CD14-positive monocyte (primary cell): Measurements from ENCODE around the gene DYNC2LI1. TPM values are rescaled to one million over a fixed set of nuclear protein-coding genes. Genes with fewer than 3 reads are reported as not detected.

ENCODE experiments used
- DNase-seq, 3 donors: peaks; one replicate each; pipeline ENCODE4 v3.0.0-alpha.2; 2011 to 2022
- H2AFZ ChIP-seq: 2 replicates; pipeline ENCODE4 v1.6.0; 2012; ENCODE audit warnings: mild to moderate bottlenecking, low read depth, low read length, inconsistent platforms; ENCODE audit not compliant: insufficient read depth, poor library complexity, severe bottlenecking
- H3K27ac ChIP-seq, 2 donors: 1 replicate in 1 of 2; 2 replicates in 1 of 2; pipeline ENCODE4 v1.5.1; 2012 to 2013; ENCODE audit warnings: low read length in 2 of 2, control low read depth in 1 of 2, inconsistent platforms in 1 of 2, low read depth in 1 of 2, mild to moderate bottlenecking in 1 of 2
- H3K27me3 ChIP-seq, 2 donors: one replicate each; pipeline versions ENCODE4 v1.6.0 to v1.6.1; 2011 to 2013; ENCODE audit warnings: low read length in 2 of 2; ENCODE audit not compliant: control insufficient read depth in 2 of 2, insufficient read depth in 2 of 2
- H3K36me3 ChIP-seq, 2 donors: replicated peaks in 1 of 2; 1 replicate in 1 of 2; 2 replicates in 1 of 2; pipeline versions ENCODE4 v1.5.1 to v1.6.1; 2012 to 2013; ENCODE audit warnings: low read length in 2 of 2, control low read depth in 1 of 2, inconsistent platforms in 1 of 2, mild to moderate bottlenecking in 1 of 2; ENCODE audit not compliant: insufficient read depth in 2 of 2, control insufficient read depth in 1 of 2
- H3K4me1 ChIP-seq, 2 donors: 1 replicate in 1 of 2; 2 replicates in 1 of 2; pipeline versions ENCODE4 v1.5.1 to v1.6.1; 2012 to 2013; ENCODE audit warnings: low read length in 2 of 2, control low read depth in 1 of 2, inconsistent platforms in 1 of 2, mild to moderate bottlenecking in 1 of 2, moderate library complexity in 1 of 2; ENCODE audit not compliant: insufficient read depth in 2 of 2, control insufficient read depth in 1 of 2
- H3K4me2 ChIP-seq: replicated peaks from 2 replicates; pipeline ENCODE3; 2012; ENCODE audit warnings: low read length, moderate library complexity, mild to moderate bottlenecking; ENCODE audit not compliant: poor library complexity, severe bottlenecking; ENCODE audit errors: extremely low read depth
- H3K4me3 ChIP-seq, 3 experiments: fragments of 200-600 bp in 1 of 3; sonication (generic) in 1 of 3; replicated peaks in 1 of 3; 1 replicate in 2 of 3; 2 replicates in 1 of 3; pipeline ENCODE4 v1.5.1; 2011 to 2013; ENCODE audit warnings: low read length in 3 of 3, mild to moderate bottlenecking in 3 of 3, control low read depth in 2 of 3, low read depth in 2 of 3, inconsistent platforms in 1 of 3, moderate library complexity in 1 of 3
- H3K79me2 ChIP-seq: 2 replicates; pipeline ENCODE4 v1.6.0; 2012; ENCODE audit warnings: mild to moderate bottlenecking, control low read depth, inconsistent platforms, low read length, moderate library complexity; ENCODE audit not compliant: insufficient read depth
- H3K9ac ChIP-seq: 2 replicates; pipeline ENCODE4 v1.6.0; 2017; ENCODE audit warnings: low read length, mild to moderate bottlenecking; ENCODE audit not compliant: insufficient read depth, poor library complexity, severe bottlenecking
- H3K9me3 ChIP-seq, 2 donors: replicated peaks in 1 of 2; 1 replicate in 1 of 2; 2 replicates in 1 of 2; pipeline versions ENCODE4 v1.5.1 to v1.6.1; 2012 to 2013; ENCODE audit warnings: low read length in 2 of 2, control low read depth in 1 of 2; ENCODE audit not compliant: control insufficient read depth in 1 of 2, insufficient read depth in 1 of 2
- H4K20me1 ChIP-seq: 2 replicates; pipeline ENCODE4 v1.6.0; 2012; ENCODE audit warnings: mild to moderate bottlenecking, low read length, control low read depth, moderate library complexity; ENCODE audit not compliant: insufficient read depth
- H3K27ac Mint-ChIP-seq, 7 donors: one replicate each; pipeline ENCODE4 v1.8.0; 2020; ENCODE audit warnings: mild to moderate bottlenecking in 7 of 7, mixed read lengths in 7 of 7, moderate library complexity in 6 of 7, inconsistent platforms in 2 of 7
- H3K27me3 Mint-ChIP-seq, 3 donors: one replicate each; pipeline ENCODE4 v1.8.0; 2021 to 2022; ENCODE audit warnings: low read depth in 3 of 3, mild to moderate bottlenecking in 3 of 3, mixed read lengths in 3 of 3, moderate library complexity in 3 of 3, inconsistent platforms in 1 of 3
- H3K36me3 Mint-ChIP-seq, 2 donors: one replicate each; pipeline ENCODE4 v1.8.0; 2020; ENCODE audit warnings: mixed read lengths in 2 of 2, inconsistent platforms in 1 of 2, mild to moderate bottlenecking in 1 of 2
- H3K4me1 Mint-ChIP-seq: one replicate; pipeline ENCODE4 v1.8.0; 2020; ENCODE audit warnings: mild to moderate bottlenecking, mixed read lengths
- H3K4me3 Mint-ChIP-seq, 2 donors: one replicate each; pipeline ENCODE4 v1.8.0; 2020; ENCODE audit warnings: mild to moderate bottlenecking in 2 of 2, mixed read lengths in 2 of 2, moderate library complexity in 1 of 2
- H3K9me3 Mint-ChIP-seq, 7 donors: one replicate each; pipeline ENCODE4 v1.8.0; 2020 to 2022; ENCODE audit warnings: mixed read lengths in 7 of 7, mild to moderate bottlenecking in 6 of 7, moderate library complexity in 6 of 7, inconsistent platforms in 2 of 7
- WGBS: methylation state at CpG from one replicate; pipeline ENCODE4 v1.1.5; 2013; ENCODE audit warnings: missing lambda C conversion rate; ENCODE audit not compliant: insufficient coverage; 5-methylcytosine and 5-hydroxymethylcytosine counted together
- intact Hi-C, 2 donors: fragments of 100-400 bp; cut with micrococcal nuclease; formaldehyde crosslinking; loops; one replicate each; pipeline versions ENCODE4 v1.15.0 to v1.15.1; 2023
- polyA plus RNA-seq, 3 donors: library from polyadenylated mRNA; depleted of rRNA in 1 of 3; unstranded in 2 of 3; stranded (reverse) in 1 of 3; fragments of 300-500 nt in 2 of 3; fragments of >200 nt in 1 of 3; fragmentation: Illumina TruSeq in 2 of 3; gene quantifications; 1 replicate in 2 of 3; 2 replicates in 1 of 3; pipeline ENCODE4 v1.2.3, GENCODE V29; 2012 to 2021
- TF ChIP-seq, protein P1 (sequence below): fragments of 200-600 bp; IDR thresholded peaks from one replicate; pipeline ENCODE4 v1.8.0; 2022; ENCODE audit warnings: antibody characterized with exemption, mild to moderate bottlenecking

Gene DYNC2LI1
- polyA plus RNA-seq, 3 donors: 2.5 to 4.4 (median 3.5) TPM

GRCh38 chr2:43841949-43842865 lies 68.4 kb downstream of the DYNC2LI1 start:
- no peaks in the 10 kb centered on the region for H3K79me2 ChIP-seq

DNA sequence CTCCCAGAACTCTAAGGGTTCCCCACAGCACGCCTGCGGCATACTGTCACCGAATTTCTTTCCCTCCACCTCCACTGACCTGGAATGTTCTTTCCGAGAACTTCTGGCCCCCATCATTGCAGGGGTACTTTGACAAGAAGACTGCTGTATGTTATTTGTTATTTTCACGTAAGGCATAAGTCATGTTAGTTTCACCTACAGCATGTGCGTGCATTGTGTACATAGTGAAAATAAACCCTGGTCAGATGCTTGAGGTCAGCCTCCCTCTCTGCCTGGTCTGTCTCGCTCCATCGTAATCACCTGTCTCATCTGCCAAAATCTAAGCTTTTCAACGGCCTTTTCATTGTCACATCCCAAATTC lies 69.0 kb downstream of the DYNC2LI1 start:
- no peak for DNase-seq
- no peak overlapping the region for H3K4me3 Mint-ChIP-seq
- TF ChIP-seq, protein P1, sequence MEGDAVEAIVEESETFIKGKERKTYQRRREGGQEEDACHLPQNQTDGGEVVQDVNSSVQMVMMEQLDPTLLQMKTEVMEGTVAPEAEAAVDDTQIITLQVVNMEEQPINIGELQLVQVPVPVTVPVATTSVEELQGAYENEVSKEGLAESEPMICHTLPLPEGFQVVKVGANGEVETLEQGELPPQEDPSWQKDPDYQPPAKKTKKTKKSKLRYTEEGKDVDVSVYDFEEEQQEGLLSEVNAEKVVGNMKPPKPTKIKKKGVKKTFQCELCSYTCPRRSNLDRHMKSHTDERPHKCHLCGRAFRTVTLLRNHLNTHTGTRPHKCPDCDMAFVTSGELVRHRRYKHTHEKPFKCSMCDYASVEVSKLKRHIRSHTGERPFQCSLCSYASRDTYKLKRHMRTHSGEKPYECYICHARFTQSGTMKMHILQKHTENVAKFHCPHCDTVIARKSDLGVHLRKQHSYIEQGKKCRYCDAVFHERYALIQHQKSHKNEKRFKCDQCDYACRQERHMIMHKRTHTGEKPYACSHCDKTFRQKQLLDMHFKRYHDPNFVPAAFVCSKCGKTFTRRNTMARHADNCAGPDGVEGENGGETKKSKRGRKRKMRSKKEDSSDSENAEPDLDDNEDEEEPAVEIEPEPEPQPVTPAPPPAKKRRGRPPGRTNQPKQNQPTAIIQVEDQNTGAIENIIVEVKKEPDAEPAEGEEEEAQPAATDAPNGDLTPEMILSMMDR: no peak
- no peaks in the 10 kb centered on the region for H3K9me3 ChIP-seq
- 100% methylated on average over 4 of the region's 9 CpGs for WGBS
- no peaks in the 10 kb centered on the region for H3K36me3 Mint-ChIP-seq
- H2AFZ ChIP-seq: no peak overlapping the region
- no peak overlapping the region for H3K27ac ChIP-seq
- H3K79me2 ChIP-seq: no peaks in the 10 kb centered on the region
- no peaks in the 10 kb centered on the region for H3K4me1 ChIP-seq
- no peaks in the 10 kb centered on the region for H3K9me3 Mint-ChIP-seq
- no peaks in the 10 kb centered on the region for H4K20me1 ChIP-seq
- no peaks in the 10 kb centered on the region for H3K27me3 ChIP-seq
- intact Hi-C loops: no loop called here
- no peak overlapping the region for H3K27ac Mint-ChIP-seq
- H3K36me3 ChIP-seq: no peaks in the 10 kb centered on the region
- peaks cover 5 to 7% (median 6%) of the 10 kb centered on the region in 3 donors for H3K27me3 Mint-ChIP-seq
- H3K4me3 ChIP-seq: no peak overlapping the region
- no peaks in the 10 kb centered on the region for H3K4me1 Mint-ChIP-seq
- H3K9ac ChIP-seq: no peak overlapping the region
- no peak overlapping the region for H3K4me2 ChIP-seq

More at GRCh38 chr2:43841949-43842865, 68.4 kb downstream of the DYNC2LI1 start:
- H2AFZ ChIP-seq: no peak overlapping the region
- no peak overlapping the region for H3K4me3 ChIP-seq
- H3K36me3 ChIP-seq: no peaks in the 10 kb centered on the region
- Mint-ChIP-seq H3K27me3 (peaks cover 2 to 4% (median 3%) of the 10 kb centered on the region in 3 donors), H3K9me3 (no peaks in the 10 kb centered on the region), H3K36me3 (no peaks in the 10 kb centered on the region), H3K4me1 (no peaks in the 10 kb centered on the region), H3K27ac (no peak overlapping the region), H3K4me3 (no peak overlapping the region)
- H3K27me3 ChIP-seq: no peaks in the 10 kb centered on the region
- H3K27ac ChIP-seq: no peak overlapping the region
- intact Hi-C loops: no loop called here
- no peaks in the 10 kb centered on the region for H3K9me3 ChIP-seq
- TF ChIP-seq, protein P1: no peak
- 93% methylated on average over 2 of the region's 14 CpGs for WGBS
- no peak overlapping the region for H3K4me2 ChIP-seq
- no peaks in the 10 kb centered on the region for H4K20me1 ChIP-seq
- no peak overlapping the region for H3K9ac ChIP-seq
- no peak for DNase-seq
- no peaks in the 10 kb centered on the region for H3K4me1 ChIP-seq
